Suppressor macrophage (primary cell): ENCODE measurements around the gene FTCD.
"Not testable (repeated sequence)": the region's sequence is repeated elsewhere in the genome, so short reads cannot be mapped to it uniquely, and the experiment has no call there.

Experiments
- DNase-seq, 4 experiments: peaks; one replicate each; pipeline ENCODE4 v3.0.0-alpha.2; 2020 to 2022

FTCD gene

GRCh38 chr21:46109313-46110221 is 45.8 kb downstream of the FTCD start:
- DNase-seq, result no peak

DNA sequence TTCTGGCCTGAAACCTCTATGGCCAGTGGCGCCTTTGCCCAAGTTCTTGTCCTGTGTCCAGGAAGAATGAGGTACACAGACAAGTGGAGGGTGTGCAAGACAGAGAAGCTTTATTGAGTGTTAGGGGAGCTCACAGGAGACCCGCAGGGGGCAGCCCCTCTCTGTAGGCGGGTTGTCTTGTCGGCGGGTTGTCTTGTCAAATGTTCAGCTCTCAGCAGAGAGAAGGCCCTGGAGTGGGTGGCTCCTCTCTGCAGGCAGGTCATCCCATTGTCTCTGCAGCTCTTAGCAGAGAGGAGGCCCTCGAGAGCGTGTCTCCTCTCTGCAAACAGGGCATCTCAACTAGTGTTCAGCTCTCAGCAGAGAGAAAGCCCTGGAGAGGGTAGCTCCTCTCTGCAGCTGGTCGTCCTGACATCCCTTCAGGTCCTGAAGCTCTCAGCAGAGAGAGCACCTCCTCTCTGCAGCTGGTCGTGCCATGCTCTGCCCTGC is 46.5 kb downstream of the FTCD start:
- no peak for DNase-seq

GRCh38 chr21:46107376-46107775 is 48.0 kb downstream of the FTCD start:
- DNase-seq, result not testable (repeated sequence)

GRCh38 chr21:46104104-46104503 is 51.3 kb downstream of the FTCD start:
- no peak for DNase-seq

DNA sequence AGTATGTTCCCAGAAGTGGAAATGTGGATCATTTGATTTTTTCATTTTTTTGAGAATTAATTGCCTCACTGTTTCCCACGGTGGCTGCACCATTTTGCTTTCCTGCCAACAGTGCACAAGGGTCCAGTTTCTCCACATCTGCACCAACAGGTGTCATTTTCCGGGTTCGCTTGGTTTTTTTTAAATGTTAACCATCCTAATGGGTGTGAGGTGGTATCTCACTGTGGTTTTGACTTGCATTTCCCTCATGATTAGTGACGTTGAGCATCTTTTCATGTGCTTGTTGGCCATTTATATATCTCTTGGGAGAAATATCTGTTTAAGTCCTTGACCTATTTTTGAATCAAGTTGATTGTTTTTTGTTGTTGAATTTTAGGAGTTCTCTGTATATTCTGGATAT is 54.5 kb downstream of the FTCD start:
- DNase-seq, result no peak

GRCh38 chr21:46100426-46100825 is 55.0 kb downstream of the FTCD start:
- DNase-seq, result no peak

- no peak for DNase-seq
Measured at GRCh38 chr21:46100020-46100419, 55.4 kb downstream of the FTCD start.

DNA sequence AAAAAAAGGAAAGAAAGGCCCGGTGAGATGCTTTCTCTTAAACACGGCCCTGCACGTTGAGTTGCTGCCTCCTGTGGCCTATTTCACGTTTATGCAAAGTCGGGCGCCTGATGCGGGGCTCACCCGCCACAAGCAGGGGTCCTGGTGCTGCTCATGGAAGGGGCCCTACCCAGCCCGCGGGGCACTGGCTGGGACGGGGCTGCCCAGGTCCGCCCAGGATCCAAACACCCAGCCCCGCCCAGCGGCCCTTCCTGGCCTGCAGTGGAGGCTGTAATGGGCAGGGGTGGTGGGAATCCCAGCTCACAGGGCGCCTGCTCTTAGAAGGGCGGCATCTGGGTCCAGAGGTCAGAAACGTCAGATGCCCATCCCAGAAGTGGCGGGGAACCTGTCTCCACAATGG is 55.9 kb downstream of the FTCD start:
- DNase-seq, result no peak

DNA sequence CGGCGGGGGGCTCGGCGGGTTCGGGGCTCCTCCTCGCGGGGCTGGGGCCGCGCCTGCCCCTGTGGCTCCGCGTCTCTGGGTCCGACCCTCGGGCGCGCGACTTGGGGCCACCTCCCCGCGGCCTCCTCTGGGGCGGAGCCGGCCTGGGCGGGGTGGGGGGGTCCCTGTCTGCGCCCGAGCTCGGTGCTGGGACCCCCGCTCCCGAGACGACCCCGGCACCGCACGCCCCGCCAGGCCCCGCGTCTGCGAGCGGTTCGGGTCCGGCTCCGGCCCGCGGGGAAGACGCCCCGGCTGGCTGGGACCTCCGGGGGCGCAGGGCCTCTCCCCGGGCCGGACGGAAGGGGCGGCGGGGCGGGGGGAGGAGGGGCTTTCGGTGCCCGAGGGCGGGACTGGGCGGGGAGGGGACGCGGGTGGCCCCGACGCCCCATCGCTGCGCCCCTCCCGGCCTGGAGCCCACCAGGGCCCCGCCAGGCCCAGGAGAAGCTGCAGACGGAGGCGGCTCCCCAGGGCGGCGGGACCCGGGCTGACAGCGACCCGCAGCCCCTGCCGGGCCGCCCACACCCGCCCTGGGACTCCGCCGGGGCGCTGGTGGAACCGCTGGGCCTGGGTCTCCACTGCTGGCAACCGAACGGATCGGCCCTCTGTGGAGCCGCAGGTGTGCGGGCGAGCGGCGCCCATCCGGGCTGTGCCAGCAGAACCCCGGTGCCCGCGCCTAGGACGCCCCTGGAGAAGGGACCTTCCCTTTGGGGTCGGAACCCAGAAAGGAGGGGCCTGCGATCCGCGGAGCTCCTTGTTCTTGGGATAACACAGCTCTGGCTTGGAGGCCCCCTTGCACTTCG is 56.9 kb downstream of the FTCD start:
- DNase-seq, result no peak

- DNase-seq, result peak in 3 of 4 experiments; percentile 8 to 65 (median 46)
Measured at GRCh38 chr21:46097336-46098293, 57.8 kb downstream of the FTCD start, which contains the start of gene COL6A2. TSS of gene COL6A2 (plus strand) at chr21:46098112.

DNA sequence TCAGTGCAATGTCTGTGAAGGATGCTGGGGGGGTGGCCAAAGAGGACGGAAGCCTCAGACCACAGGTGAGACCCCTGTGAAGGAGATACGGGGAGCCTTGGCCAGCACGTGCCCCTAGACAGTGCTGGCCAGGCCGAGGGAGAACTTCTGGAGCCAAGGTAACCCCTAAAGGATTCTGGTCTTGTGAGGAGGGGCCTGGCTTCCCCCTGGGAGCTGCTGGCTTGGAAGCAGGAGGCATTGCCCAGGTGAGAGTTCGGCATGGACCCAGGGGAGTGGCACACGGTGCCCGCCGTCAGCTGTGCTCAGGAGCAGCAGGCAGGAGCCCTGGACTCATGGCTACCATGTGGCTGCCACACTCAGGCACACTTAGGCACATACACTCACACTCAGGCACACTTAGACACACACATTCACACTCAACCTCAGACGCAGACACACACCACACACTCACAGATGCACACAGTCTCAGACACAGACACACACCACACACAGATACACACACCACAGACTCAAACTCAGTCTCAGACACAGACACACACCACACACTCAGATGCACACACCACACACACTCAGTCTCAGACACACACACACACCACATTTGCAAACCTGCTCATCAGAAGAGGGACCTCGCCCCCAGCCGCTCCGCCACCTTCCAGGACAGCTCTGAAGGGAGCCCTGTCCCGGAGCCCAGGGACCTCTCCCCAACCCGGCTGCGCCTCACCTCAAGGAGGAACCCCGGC is 58.6 kb downstream of the FTCD start:
- no peak for DNase-seq

- DNase-seq, result no peak
Measured at GRCh38 chr21:46095814-46096595, 59.4 kb downstream of the FTCD start.

GRCh38 chr21:46095083-46095719 is 60.2 kb downstream of the FTCD start:
- DNase-seq, result no peak

DNA sequence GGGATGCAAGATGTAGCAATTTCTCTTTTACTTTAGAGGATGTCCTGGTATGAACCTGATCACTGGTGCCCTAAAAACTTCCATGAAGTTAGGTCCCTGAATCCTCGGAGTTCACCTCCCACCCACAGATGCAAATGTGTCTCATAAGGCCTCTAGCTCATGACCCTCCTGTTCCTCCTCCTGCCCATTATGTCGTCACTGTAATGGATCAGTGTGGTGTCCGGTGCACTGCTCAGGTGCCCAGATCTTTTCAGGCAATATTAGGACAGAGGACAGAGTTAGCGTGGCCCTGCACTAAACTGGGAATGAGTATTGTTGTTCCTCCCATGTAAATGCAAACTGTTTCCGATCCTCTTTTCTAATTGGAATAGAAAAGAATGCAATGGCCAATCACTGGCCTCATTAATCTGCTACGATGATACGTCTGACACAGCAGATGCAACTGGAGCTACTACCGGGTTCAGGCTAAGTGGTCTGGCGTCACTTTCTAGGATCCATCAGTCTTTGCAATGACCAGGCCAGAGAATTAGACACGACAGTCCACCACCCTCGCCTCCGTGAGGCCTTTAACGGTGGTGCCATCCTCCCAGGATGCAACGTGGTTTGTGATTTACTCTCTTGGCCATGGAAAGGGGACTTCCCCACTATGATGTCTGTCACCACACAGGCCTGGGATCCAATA is 60.8 kb downstream of the FTCD start:
- DNase-seq, result no peak

DNA sequence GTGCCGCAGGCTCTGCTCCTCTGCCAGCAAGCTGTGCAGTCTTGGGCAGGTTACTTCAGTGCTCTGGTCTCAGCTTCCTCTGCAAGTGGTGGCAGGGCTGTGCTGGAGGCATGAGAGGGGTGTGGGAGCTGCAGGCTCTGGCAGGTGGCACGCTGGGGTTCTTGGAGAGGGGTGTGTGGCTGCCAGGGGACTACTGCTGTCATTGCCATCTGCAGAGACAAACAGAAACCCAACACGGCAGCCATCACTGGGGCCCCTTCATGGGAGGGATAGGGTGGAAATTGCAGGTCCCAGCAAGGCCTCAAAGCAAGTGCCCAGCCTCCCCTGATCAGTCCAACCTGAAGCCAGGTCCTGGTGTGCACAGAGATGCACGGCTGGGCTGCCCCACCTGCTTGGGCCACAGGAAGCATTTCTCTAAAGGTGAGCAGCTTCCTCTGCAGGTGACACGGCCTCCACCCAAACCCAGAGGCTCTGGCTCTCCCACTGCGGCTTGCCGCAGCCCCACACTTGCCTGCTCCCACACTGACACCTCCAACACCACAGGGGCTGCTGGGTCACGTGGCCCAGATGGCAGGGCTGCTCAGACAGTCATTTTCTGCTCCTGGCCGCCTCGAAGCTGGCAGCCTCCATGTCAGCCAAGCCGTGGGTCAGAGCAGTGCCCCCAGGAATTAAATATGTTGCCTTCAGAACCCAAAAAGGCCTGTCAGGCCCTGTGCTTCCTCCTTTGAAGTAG is 61.5 kb downstream of the FTCD start:
- DNase-seq, result no peak

- DNase-seq, result no peak
Measured at GRCh38 chr21:46092811-46093667, 62.3 kb downstream of the FTCD start.

DNA sequence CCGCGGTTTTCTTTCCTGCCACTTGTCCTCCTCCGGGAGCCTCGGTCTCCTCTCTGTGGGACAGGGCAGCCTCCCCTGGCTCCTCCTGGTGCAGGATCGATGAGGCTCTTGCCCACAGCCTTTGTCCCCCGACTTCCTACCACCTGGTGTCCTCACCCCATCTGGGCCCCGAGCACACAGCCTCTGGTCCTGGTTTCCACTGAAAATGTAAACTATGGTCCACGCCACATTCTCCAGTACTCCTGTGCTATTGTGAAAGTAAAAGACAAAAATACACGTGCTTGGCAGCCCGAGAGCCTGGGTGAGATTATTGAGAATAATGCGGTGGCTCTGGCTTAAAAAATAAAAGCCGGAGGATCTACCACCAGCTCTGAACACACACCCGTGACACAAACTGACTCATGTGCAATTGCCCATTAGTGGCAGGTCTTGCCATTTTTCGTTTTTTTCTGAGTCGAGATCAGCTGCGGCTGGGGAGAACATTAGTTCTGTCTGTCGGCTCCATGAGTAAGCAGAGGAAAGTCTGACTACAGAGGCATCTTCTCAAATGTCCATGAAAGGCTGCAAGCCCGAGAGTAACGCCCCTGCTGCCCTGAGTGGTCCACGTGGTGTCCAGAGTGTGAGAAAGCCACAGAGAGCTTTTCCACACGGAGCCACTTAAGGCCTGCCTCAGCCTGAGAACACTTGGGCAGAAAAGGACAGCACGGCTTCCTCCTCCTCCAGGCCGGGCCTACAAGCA is 63.2 kb downstream of the FTCD start:
- DNase-seq, result no peak
